Body of pancreas (tissue), 4 donors: ENCODE results near the gene CUL4A.
"Not testable (repeated sequence)": the region's sequence is repeated elsewhere in the genome, so short reads cannot be mapped to it uniquely, and the experiment has no call there.

ENCODE experiments used
- POLR2A ChIP-seq, 3 donors: fragments of 450-650 bp; IDR thresholded peaks; one replicate each; pipeline ENCODE4 v1.6.1; 2016; ENCODE audit warnings: antibody characterized with exemption in 3 of 3, mild to moderate bottlenecking in 2 of 3
- TF ChIP-seq, protein P1 (sequence below), 7 experiments: fragments of 450-650 bp in 4 of 7; fragments of 200-600 bp in 3 of 7; sonication (generic) in 3 of 7; IDR thresholded peaks; one replicate each; pipeline ENCODE4 v1.5.1; 2016 to 2019; ENCODE audit warnings: antibody characterized with exemption in 7 of 7

DNA sequence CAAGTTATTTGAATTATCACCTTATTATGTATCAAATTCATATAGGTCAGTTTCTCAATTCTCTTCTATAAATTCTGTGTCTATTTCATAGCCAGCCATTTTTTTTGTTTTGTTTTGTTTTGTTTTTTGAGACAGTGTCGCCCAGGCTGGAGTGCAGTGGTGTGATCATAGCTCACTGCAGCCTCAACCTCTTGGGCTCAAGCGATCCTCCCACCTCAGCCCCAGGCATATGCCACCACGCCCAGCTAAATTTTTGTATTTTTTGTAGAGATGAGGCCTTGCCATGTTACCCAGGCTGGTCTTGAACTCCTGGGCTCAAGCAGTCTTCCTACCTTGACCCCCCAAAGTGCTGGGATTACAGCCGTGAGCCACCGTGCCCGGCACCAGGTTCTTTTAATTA is 48.5 kb downstream of the CUL4A start:
- TF ChIP-seq, protein P1, sequence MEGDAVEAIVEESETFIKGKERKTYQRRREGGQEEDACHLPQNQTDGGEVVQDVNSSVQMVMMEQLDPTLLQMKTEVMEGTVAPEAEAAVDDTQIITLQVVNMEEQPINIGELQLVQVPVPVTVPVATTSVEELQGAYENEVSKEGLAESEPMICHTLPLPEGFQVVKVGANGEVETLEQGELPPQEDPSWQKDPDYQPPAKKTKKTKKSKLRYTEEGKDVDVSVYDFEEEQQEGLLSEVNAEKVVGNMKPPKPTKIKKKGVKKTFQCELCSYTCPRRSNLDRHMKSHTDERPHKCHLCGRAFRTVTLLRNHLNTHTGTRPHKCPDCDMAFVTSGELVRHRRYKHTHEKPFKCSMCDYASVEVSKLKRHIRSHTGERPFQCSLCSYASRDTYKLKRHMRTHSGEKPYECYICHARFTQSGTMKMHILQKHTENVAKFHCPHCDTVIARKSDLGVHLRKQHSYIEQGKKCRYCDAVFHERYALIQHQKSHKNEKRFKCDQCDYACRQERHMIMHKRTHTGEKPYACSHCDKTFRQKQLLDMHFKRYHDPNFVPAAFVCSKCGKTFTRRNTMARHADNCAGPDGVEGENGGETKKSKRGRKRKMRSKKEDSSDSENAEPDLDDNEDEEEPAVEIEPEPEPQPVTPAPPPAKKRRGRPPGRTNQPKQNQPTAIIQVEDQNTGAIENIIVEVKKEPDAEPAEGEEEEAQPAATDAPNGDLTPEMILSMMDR (IDR thresholded peaks at IDR 0.05), result not testable (repeated sequence)
- not testable (repeated sequence) for TF ChIP-seq POLR2A (IDR thresholded peaks at IDR 0.05)
